ENCODE measurements around the gene FADS6.

- TF ChIP-seq CTCF (IDR thresholded peaks at IDR 0.05 in 4 of 5, conservative IDR thresholded peaks at IDR 0.05 in 1 of 5) = no peak
- TF ChIP-seq POLR2A (IDR thresholded peaks at IDR 0.05) = no peak
These were observed 5.0 kb upstream of the FADS6 start for GRCh38 chr17:74898376-74898946.

Measured in gastrocnemius medialis (tissue), 4 donors.